Osteoblast (primary cell): ENCODE results near the gene ARHGEF16. TPM values are rescaled to one million over a fixed set of nuclear protein-coding genes. Genes with fewer than 3 reads are reported as not detected.

Experiments
- DNase-seq: peaks from one replicate; pipeline ENCODE4 v3.0.0; 2011; ENCODE audit warnings: low spot score, mixed read lengths; ENCODE audit not compliant: insufficient read length; ENCODE audit errors: missing footprints
- H2AFZ ChIP-seq: 2 replicates; pipeline ENCODE4 v1.6.0; 2011; ENCODE audit warnings: mild to moderate bottlenecking, low read length
- H3K27ac ChIP-seq: 2 replicates; pipeline ENCODE4 v1.5.1; 2011; ENCODE audit warnings: mild to moderate bottlenecking, low read depth, low read length, moderate library complexity
- H3K27me3 ChIP-seq: 2 replicates; pipeline ENCODE4 v1.6.0; 2012; ENCODE audit warnings: mild to moderate bottlenecking, control low read depth, inconsistent platforms, low read length, moderate library complexity; ENCODE audit not compliant: insufficient read depth
- H3K36me3 ChIP-seq: 2 replicates; pipeline ENCODE4 v1.5.1; 2011; ENCODE audit warnings: mild to moderate bottlenecking, low read length, control low read depth, moderate library complexity; ENCODE audit not compliant: insufficient read depth
- H3K4me1 ChIP-seq: 2 replicates; pipeline ENCODE4 v1.5.1; 2011; ENCODE audit warnings: mild to moderate bottlenecking, low read length, control low read depth, moderate library complexity; ENCODE audit not compliant: insufficient read depth
- H3K4me2 ChIP-seq: 2 replicates; pipeline ENCODE4 v1.6.0; 2011; ENCODE audit warnings: mild to moderate bottlenecking, low read length; ENCODE audit not compliant: insufficient read depth
- H3K4me3 ChIP-seq: fragments of 200-600 bp; sonication (generic); 3 replicates; pipeline ENCODE4 v1.5.1; 2012; ENCODE audit warnings: mild to moderate bottlenecking, low read length, inconsistent platforms; ENCODE audit not compliant: insufficient read depth
- H3K79me2 ChIP-seq: 2 replicates; pipeline ENCODE4 v1.6.0; 2012; ENCODE audit warnings: mild to moderate bottlenecking, low read length, control low read depth, inconsistent platforms; ENCODE audit not compliant: insufficient read depth
- H3K9me3 ChIP-seq: 2 replicates; pipeline ENCODE4 v1.5.1; 2011; ENCODE audit warnings: low read depth, low read length, control low read depth
- H4K20me1 ChIP-seq: 2 replicates; pipeline ENCODE4 v1.6.0; 2012; ENCODE audit warnings: mild to moderate bottlenecking, low read length, control low read depth; ENCODE audit not compliant: insufficient read depth
- total RNA-seq: library from RNA; depleted of rRNA; stranded (reverse); fragments of >200 nt; gene quantifications from 2 replicates; pipeline ENCODE4 v1.2.3, GENCODE V29; 2012
- TF ChIP-seq, protein P1 (sequence below): IDR thresholded peaks from 2 replicates; pipeline ENCODE4 v1.5.1; 2011; ENCODE audit warnings: mild to moderate bottlenecking, low read depth, low read length, moderate library complexity; ENCODE audit errors: extremely low read depth

ARHGEF16 gene
- total RNA-seq, 1 donor: not detected

DNA sequence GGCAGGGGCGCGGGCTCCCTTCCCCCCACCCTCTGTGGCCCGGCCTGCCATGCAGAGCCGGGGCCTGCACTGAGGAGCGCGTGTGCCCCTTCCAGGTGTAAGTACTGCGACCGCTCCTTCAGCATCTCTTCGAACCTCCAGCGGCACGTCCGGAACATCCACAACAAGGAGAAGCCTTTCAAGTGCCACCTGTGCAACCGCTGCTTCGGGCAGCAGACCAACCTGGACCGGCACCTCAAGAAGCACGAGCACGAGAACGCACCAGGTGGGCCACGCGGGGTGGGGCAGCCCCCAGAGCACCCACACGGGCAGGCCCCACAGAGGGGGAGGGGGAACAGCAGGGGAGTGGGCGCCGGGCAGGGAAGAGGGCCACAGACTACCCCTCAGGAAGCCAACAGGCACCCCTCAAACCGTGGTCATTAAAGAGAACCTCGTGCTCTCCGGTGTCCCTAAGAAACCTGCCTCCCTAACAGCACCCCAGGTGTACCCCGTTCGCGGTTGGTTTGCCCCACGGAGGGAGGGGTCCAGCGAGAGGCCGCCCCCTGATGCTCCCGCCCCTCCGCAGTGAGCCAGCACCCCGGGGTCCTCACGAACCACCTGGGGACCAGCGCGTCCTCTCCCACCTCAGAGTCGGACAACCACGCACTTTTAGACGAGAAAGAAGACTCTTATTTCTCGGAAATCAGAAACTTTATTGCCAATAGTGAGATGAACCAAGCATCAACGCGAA is 28.8 kb upstream of the ARHGEF16 start:
- Histone ChIP-seq H3K36me3 (peaks cover 2% of the 10 kb centered on the region), H3K9me3 (no peaks in the 10 kb centered on the region), H4K20me1 (no peaks in the 10 kb centered on the region), H2AFZ (no peak overlapping the region), H3K4me1 (no peaks in the 10 kb centered on the region), H3K27me3 (no peaks in the 10 kb centered on the region), H3K4me3 (no peak overlapping the region), H3K4me2 (no peak overlapping the region), H3K79me2 (no peaks in the 10 kb centered on the region), H3K27ac (no peak overlapping the region)
- TF ChIP-seq, protein P1, sequence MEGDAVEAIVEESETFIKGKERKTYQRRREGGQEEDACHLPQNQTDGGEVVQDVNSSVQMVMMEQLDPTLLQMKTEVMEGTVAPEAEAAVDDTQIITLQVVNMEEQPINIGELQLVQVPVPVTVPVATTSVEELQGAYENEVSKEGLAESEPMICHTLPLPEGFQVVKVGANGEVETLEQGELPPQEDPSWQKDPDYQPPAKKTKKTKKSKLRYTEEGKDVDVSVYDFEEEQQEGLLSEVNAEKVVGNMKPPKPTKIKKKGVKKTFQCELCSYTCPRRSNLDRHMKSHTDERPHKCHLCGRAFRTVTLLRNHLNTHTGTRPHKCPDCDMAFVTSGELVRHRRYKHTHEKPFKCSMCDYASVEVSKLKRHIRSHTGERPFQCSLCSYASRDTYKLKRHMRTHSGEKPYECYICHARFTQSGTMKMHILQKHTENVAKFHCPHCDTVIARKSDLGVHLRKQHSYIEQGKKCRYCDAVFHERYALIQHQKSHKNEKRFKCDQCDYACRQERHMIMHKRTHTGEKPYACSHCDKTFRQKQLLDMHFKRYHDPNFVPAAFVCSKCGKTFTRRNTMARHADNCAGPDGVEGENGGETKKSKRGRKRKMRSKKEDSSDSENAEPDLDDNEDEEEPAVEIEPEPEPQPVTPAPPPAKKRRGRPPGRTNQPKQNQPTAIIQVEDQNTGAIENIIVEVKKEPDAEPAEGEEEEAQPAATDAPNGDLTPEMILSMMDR: no peak
- DNase-seq: no peak

DNA sequence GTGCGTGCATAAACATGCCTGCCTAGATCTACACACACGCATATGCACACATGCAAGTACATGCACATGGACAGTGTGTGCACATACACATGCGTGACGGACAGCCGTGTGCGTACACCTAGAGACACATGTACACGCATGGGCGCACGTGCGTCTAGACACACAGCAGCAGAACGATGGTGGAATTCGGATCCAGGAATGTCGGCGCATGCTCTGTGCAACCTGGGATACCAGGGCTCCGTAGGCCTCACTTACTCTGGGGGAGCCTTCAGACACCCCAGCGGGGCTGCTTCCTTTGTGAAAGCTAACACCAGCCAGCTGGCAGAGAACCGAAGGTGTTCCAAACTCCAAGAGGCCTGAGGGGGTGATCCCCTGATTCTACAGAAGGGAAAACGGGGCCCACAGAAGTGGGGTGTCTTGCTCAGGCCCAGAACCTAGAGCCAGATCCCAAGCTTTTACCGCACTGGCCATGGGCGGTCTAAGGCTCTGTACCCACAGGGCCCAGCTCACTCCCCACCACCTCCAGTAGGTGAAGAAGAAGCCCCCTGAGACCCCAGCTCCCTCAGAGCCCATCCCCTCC is 27.4 kb upstream of the ARHGEF16 start:
- H3K4me3 ChIP-seq: no peak overlapping the region
- H3K79me2 ChIP-seq: no peaks in the 10 kb centered on the region
- TF ChIP-seq, protein P1: no peak

DNA sequence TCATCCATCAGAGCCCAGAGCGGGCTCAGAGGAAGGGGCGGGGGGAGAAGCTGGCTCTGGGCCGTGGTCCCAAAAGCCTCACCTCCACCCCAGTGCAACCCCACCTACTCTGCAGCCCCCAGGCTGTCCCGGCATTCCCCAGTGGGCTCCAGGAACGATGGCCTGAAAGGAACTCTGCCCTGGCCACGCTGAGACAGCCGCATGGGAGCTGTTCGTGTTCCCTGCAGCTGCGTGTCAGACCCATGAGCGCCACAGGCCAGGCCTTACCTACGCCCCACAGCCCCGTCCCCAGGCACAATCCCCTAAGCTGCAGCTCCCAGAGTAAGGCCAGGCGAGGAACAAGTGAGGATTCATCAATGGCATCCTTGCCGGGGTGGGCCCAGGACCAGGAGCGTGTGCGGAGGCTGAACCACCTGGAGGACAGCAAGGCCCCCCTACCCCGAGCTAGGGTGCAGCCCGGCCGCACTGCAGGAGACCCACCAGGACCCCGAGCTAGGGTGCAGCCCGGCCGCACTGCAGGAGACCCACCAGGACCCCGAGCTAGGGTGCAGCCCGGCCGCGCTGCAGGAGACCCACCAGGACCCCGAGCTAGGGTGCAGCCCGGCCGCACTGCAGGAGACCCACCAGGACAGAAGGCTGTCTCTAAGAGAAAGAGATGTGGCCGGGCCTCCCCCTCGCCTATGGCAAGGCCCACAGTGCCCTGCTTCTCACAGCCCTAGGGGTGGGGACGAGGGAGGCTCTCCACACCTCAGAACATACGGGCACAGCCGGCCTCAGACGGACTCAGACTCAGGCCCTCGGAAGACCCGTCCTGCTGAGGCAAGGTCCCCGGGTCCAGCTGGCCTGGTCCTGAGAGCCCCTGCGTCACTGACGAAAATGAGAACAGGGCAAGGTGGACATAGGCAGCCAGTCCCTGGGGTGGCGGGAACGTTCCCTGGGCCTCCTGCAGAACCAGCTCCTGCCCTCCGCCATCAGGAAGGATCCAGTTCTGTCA is 26.5 kb upstream of the ARHGEF16 start:
- H3K4me3 ChIP-seq: no peak overlapping the region
- H3K79me2 ChIP-seq: no peaks in the 10 kb centered on the region
- no peaks in the 10 kb centered on the region for H4K20me1 ChIP-seq
- no peak for DNase-seq
- no peak overlapping the region for H3K27ac ChIP-seq
- TF ChIP-seq, protein P1: no peak
- no peaks in the 10 kb centered on the region for H3K4me1 ChIP-seq
- H3K9me3 ChIP-seq: no peaks in the 10 kb centered on the region
- no peaks in the 10 kb centered on the region for H3K27me3 ChIP-seq
- H2AFZ ChIP-seq: no peak overlapping the region
- H3K4me2 ChIP-seq: no peak overlapping the region
- H3K36me3 ChIP-seq: peaks cover 2% of the 10 kb centered on the region

More for the DNA sequence above, 27.4 kb upstream of the ARHGEF16 start:
- Histone ChIP-seq H3K27ac (no peak overlapping the region), H3K4me2 (no peak overlapping the region), H3K9me3 (no peaks in the 10 kb centered on the region), H4K20me1 (no peaks in the 10 kb centered on the region), H3K27me3 (no peaks in the 10 kb centered on the region), H3K36me3 (peaks cover 2% of the 10 kb centered on the region), H3K4me1 (no peaks in the 10 kb centered on the region), H2AFZ (no peak overlapping the region)
- DNase-seq: peak; percentile 80
